GM06990 (cell line): ENCODE measurements around the gene PPP2R2C.

ENCODE experiments used
- DNase-seq: peaks from one replicate; pipeline ENCODE4 v3.0.0-alpha.2; 2011; ENCODE audit not compliant: insufficient read length; ENCODE audit errors: extremely low read depth
- H3K27me3 ChIP-seq: replicated peaks from 2 replicates; pipeline ENCODE4 v1.6.0; 2011; ENCODE audit warnings: low read length; ENCODE audit not compliant: control insufficient read depth, insufficient read depth
- H3K36me3 ChIP-seq: 2 replicates; pipeline ENCODE4 v1.5.1; 2011; ENCODE audit warnings: low read length; ENCODE audit not compliant: control insufficient read depth, insufficient read depth
- H3K4me3 ChIP-seq: replicated peaks from 2 replicates; pipeline ENCODE4 v1.5.1; 2011; ENCODE audit warnings: low read depth, mild to moderate bottlenecking, control low read depth, low read length
- TF ChIP-seq, protein P1 (sequence below): IDR thresholded peaks from 2 replicates; pipeline ENCODE4 v1.5.1; 2011; ENCODE audit warnings: low read length, control low read depth, mild to moderate bottlenecking, inconsistent platforms; ENCODE audit not compliant: insufficient read depth, poor library complexity, severe bottlenecking

Gene PPP2R2C

DNA sequence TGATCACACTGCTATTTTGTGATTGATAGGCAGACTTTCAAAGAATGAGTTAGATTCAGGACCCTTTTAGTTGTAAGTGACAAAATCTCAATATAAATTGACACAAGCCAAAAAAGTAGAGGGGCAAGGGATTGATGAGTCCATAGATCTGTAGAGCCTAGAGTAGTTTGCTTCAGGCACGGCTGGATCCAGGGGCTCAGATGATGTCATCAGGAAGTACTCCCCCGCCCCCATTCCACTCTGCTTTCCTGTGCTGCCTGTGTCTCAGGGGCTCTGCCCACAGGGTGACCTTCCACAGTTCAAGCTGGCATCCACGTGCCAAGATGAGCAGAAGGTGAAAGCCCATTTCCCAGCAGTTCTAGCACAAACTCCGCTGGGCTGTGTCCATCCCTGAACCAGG is 189.1 kb downstream of the PPP2R2C start:
- no peak for DNase-seq
- TF ChIP-seq, protein P1, sequence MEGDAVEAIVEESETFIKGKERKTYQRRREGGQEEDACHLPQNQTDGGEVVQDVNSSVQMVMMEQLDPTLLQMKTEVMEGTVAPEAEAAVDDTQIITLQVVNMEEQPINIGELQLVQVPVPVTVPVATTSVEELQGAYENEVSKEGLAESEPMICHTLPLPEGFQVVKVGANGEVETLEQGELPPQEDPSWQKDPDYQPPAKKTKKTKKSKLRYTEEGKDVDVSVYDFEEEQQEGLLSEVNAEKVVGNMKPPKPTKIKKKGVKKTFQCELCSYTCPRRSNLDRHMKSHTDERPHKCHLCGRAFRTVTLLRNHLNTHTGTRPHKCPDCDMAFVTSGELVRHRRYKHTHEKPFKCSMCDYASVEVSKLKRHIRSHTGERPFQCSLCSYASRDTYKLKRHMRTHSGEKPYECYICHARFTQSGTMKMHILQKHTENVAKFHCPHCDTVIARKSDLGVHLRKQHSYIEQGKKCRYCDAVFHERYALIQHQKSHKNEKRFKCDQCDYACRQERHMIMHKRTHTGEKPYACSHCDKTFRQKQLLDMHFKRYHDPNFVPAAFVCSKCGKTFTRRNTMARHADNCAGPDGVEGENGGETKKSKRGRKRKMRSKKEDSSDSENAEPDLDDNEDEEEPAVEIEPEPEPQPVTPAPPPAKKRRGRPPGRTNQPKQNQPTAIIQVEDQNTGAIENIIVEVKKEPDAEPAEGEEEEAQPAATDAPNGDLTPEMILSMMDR = no peak
- Histone ChIP-seq H3K27me3 (no peaks in the 10 kb centered on the region), H3K36me3 (peaks cover 2% of the 10 kb centered on the region), H3K4me3 (no peak overlapping the region)

- TF ChIP-seq, protein P1 = no peak
- Histone ChIP-seq H3K4me3 (no peak overlapping the region), H3K27me3 (no peaks in the 10 kb centered on the region), H3K36me3 (peaks cover 2% of the 10 kb centered on the region)
- no peak for DNase-seq
Observed at GRCh38 chr4:6282314-6282771, 190.1 kb downstream of the PPP2R2C start.

DNA sequence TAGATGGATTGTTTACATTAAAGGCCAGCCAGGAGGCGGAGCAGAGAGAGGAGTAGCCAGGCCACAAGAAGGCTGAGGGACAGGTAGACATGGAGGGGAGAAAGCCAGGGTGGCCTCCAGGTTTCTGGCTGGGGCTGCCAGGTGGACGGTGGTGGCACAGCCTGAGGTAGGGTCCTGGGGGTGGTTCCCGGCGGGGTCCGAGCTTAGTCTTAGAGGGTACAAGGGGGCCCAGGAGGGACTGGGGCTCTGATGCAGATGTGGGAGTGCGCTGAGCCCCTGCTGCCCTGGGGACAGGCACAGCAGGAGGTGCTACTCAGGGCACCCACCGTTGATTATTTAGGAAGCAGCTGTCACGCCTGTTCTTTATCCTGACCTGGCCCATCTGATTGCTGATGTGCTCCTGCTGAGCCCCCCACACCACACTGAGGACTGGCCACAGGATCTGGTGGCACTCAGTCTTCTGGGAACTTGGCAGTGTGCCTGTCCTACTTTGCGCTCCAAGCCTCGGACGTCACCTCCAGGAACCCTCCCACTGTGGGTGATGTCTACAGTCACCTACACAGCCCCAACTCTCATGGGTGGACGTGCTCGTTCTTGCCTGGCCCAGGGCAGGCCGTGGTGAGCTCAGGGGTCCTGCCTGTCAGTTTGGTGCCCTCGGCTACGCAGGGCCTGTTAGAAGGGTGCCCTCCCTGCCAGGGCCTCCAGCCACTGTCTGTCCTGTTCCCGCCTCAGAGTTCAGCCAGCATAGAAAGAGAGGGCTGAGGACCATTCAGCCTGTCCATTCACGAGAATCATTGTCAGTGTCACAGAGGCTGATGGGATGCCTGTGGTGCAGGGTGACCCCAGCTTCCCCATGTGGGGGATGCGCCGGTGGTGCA is 190.7 kb downstream of the PPP2R2C start:
- H3K27me3 ChIP-seq = no peaks in the 10 kb centered on the region
- no peak for DNase-seq
- TF ChIP-seq, protein P1 = no peak
- no peak overlapping the region for H3K4me3 ChIP-seq
- H3K36me3 ChIP-seq = peaks cover 2% of the 10 kb centered on the region

- no peak for DNase-seq
- Histone ChIP-seq H3K4me3 (no peak overlapping the region), H3K36me3 (peaks cover 2% of the 10 kb centered on the region), H3K27me3 (no peaks in the 10 kb centered on the region)
- TF ChIP-seq, protein P1 = no peak
Observed at GRCh38 chr4:6280365-6280996, 191.9 kb downstream of the PPP2R2C start.

- no peaks in the 10 kb centered on the region for H3K27me3 ChIP-seq
- no peak overlapping the region for H3K4me3 ChIP-seq
- TF ChIP-seq, protein P1 = no peak
- no peak for DNase-seq
- H3K36me3 ChIP-seq = peaks cover 2% of the 10 kb centered on the region
Observed at GRCh38 chr4:6279582-6280289, 192.7 kb downstream of the PPP2R2C start.
